HS-27A (cell line): ENCODE data around the gene KRTAP10-10.
"Not testable (repeated sequence)": the region's sequence is repeated elsewhere in the genome, so short reads cannot be mapped to it uniquely, and the experiment has no call there.

Source experiments
- DNase-seq: peaks from one replicate; pipeline ENCODE4 v3.0.0-alpha.2; 2012; ENCODE audit warnings: low read depth, missing footprints

The KRTAP10-10 gene

DNA sequence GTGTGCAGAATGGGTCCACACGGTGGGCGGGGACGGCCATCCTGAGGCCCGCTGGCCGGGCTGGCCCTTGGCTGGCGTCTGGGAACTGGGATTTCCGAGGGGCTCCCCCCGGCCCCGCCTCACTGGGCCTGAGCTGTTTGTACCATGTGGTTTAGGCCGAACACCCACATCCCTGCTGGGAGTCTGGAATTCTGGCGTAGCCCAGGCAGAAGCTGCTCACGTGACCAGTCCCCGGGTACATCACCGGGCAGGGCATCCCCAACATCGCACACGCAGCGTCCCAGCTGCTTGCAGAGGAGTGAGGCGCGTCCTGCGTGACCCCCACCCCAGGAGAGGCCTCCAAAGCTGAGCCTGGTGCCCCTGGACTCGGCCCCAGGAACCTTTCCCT lies 34.7 kb upstream of the KRTAP10-10 start:
- DNase-seq: no peak

DNA sequence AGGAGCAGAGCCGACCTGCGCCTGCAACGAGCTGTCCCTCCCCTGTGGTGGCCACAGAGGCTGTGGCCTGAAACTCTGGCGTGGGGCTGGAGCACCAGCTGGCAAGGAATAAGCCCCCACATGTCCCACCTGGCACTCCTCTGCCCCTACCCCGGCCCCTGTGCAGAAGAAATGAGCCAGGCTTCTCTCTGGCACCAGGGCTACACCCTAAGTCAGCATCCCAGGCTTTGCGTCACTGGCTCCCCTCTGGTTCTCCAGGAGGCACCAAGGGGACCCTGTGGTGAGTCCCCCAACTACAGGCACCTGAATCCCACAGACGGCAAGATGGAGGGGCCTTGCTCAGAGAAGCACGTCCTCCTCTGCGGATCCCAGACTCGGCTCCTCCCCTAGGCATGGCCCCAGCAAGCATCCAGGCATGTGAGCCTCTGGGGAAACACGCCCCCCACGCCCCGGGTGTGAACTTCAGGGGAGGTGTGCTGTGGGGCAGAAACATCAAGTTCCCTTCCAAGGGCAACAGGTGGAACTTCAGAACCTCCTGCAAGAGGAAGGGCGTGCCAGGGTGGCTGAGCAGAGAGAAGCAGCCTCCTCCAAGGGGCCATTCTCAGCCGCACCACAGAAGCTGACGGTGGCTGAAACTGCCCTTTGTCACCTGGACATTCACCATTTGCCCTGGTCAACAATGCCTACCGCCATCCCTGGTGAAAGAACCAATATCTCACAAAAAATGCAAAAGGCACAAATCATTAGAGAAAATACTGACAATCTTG lies 33.9 kb upstream of the KRTAP10-10 start:
- DNase-seq: no peak

DNA sequence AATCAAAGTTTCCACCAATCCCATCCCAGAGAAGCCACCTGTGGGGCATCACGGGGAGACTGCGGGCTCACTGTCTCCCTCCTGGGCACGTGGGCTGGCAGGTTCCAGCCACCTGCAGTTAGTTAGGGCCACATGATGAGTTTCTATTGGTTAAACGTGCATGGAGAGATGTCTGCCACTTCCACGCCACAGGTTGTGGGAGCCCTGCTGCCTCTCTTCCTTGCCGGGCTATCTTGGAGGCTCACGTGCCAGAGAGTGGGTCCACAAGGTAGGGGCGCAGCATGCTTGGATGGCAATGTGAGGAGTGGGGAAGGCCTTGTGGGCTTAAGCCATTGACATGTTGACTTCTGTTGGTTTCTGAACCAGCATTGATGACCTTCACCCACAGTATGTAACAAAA lies 33.2 kb upstream of the KRTAP10-10 start:
- no peak for DNase-seq

DNA sequence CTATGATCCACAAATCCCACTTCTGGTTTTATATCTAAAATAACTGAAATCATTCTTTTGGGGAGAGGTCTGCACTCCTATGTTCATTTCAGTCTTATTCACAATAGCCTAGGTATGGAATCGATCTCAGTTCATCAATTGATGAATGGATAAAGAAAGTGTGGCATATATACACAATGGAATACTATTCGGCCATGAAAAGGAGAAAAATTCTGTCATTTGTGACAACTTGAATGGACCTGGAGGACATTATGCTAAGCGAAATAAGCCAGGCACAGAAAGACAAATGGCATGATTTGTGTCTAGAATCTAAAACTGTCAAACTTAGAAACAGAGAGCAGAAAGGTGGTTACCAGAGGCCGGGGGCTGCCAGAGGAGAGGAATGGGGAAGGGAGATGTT lies 30.7 kb upstream of the KRTAP10-10 start:
- no peak for DNase-seq

DNA sequence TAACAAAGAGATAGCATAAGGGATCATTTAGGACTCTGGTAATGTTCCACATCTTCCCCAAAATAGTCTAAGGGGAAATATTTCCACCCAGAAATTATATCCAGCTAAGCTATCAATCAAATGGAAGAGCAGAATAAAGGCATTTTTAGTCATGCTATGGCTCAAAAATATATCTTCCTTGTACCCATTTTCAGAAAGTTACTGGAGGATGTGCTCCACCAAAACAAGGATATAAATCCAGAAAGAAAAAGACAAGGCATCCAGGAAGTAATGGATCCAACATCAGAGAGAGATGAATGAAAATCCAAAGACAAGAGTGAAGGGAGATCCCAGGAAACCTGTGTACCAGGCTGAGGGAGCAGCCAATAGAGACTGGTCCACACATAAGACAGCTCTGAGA lies 28.0 kb upstream of the KRTAP10-10 start:
- no peak for DNase-seq

DNA sequence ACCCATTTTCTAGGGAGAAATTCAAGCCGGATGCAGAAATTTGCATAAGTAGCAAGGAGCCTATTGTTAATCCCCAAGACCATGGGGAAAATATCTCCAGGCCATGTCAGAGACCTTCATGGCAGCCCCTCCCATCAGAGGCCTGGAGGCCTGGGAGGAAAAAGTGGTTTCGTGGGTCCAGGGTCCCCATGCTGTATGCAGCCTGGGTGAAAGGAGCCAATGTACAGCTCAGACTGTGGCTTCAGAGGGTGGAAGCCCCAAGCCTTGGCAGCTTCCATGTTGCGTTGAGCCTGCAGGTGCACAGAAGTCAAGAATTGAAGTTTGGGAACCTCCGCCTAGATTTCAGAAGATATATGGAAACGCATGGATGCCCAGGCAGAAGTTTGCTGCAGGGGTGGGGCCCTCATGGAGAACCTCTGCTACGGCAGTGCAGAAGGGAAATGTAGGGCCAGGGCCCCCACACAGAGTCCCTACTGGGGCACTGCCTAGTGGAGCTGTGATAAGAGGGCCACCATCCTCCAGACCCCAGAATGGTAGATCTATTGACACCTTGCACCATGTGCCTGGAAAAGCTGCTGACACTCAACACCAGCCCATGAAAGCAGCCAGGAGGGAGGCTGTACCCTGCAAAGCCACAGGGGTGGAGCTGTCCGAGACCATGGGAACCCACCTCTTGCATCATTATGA lies 26.9 kb upstream of the KRTAP10-10 start:
- DNase-seq: not testable (repeated sequence)

DNA sequence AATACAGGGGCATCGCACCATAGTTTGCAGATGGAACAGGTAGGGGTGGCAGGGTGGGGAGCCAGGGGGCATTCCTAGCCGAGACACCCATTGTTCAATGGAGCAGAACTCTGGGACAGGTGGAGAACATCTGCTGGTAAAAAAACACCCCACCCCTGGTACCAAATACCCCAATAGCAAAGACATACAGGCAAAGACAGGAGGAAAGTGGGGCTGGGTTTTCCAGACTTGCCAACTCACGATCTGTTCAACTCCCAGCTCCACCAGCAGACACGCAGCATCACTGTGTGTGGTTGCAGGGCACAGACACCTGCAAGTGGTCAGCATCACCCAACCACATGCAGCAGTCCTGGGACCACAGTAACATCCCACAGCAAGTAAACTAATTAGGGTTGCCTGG lies 25.6 kb upstream of the KRTAP10-10 start:
- DNase-seq: no peak

DNA sequence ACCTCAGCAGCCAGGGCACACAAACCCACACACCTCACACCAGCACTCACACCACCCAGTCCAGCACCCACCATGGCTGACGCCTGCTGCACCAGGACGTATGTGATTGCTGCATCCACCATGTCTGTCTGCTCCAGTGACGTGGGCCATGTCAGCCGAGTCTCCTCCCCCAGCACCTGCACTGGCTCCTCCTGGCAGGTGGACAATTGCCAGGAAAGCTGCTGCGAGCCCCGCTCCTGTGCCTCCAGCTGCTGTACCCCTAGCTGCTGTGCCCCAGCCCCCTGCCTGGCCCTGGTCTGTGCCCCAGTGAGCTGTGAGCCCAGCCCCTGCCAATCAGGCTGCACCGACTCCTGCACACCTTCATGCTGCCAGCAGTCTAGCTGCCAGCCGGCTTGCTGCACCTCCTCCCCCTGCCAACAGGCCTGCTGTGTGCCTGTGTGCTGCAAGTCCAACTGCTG lies 25.1 kb upstream of the KRTAP10-10 start, which contains the start of gene KRTAP10-8:
Gene KRTAP10-8, plus strand, starts transcription at position 51 of the 458 bp plus-strand sequence. Its CDS starts 22 bp downstream, at position 73.
- no peak for DNase-seq

DNA sequence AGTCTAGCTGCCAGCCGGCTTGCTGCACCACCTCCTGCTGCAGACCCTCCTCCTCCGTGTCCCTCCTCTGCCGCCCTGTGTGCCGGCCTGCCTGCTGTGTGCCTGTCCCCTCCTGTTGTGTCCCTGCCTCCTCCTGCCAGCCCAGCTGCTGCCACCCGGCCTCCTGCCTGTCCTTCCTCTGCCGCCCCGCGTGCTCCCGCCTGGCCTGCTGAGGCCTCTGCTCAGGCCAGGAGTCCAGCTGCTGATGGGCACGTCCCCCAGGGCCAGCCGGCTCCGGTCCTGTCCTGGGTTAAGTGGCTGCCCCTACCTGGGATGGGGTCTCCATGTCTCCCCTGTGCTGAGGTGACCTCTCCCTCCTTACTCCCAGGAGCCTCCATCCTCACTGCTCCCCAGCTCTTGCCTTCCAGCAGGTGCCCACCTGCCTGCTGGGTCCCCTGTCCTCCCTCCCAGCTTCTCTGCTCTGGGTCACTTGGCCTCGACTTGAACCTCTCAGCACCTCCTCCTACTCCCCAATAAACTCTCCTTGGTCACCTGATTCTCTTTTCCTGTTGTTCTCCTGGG lies 24.4 kb upstream of the KRTAP10-10 start:
- DNase-seq: no peak

DNA sequence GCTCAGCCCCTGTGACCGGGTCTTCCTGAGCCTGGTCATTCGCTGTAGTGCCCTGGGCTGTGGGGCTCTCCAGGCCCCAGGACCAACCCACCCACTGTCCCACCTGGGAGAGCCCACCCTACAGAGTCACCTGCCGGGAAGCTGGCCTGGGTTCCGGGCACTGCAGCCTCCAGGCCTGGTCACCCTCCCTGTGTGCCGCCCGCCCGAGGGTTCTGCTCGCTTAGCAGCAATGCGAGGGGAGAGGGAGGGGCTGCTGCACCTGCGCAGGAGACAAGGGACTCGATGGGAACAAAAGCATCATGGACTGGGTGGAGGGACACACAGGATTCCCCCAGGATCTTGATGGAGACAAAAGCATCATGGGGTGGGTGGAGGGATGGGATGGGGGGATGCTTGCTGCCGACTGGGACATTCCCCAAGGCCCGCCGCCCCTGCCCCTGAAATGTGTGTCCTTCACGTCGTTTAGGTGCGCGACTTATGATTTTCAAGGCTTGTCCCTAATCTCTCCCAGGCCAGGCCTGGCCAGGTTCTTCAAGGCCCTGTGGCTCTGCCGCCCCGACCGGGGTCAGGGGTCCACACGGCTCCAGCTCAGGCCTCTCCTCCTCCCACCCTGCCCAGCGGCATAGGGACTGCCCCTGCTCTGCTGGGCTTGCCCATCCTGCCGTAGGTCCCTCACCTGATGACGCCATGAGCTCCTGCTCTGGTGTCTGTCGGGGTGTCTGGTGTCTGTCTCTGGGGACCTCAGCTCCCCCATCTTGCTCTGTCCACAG lies 23.6 kb upstream of the KRTAP10-10 start:
- DNase-seq: no peak

DNA sequence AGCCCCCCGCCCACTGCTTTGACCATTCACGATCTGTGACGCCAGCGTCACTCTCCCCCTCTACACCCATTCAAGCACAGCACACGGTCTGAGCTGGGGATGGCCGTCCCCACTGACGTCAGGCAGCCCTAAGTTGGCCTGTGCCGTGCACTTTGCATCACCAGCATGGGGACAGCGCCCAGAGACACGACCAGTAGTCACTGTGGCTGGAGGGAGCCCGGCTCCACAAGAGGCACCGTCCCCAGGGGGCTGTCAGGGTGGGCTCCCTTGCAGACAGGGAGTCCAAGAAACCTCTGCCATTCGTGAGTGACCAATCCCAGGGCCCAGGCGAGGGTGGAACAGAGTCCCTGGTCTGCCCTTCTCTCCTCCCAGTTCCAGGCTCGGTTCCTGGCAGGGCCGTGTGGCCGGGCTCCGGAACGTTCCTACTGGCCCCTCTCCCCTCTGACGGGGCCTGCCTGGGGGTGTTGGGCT lies 23.0 kb upstream of the KRTAP10-10 start:
- DNase-seq: no peak

DNA sequence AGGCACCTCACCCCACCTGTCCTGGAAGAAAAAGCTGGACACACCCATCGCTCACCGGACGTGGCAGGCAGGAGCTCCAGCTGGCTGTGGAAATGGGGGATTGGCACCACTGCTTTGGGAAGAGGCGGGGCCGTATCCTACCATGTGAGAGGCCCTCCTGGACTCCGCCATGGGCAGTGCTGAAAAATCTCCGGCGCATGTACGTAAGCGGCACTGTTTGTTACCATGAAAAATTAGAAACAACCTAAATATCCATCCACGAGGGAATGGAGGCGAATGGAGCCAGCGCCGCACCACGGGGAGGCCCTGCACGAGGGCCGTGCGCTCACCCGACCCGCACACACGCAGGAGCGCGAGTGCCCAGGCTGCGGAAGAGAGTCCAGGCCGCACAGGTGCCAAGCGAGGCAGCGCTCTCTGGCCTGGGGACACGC lies 22.2 kb upstream of the KRTAP10-10 start:
- no peak for DNase-seq

DNA sequence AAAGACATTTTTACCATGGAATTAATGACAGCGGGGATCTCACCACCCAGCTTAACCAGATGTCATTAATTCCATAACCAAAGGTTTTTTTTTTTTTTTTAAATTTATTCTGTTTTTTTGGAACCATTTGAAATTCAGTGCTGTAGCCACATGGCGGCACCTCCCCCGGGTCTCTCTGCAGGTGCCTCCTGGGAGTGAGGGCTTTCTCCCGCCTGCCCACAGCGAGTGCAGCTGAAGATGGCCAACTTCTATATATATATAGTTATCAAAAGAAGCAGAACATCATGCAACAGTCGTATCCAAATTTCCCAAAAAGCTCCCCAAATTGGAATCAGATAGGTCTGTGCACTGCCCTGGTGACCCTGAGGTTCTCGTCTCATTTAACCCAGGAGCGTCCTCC lies 21.7 kb upstream of the KRTAP10-10 start:
- DNase-seq: no peak

DNA sequence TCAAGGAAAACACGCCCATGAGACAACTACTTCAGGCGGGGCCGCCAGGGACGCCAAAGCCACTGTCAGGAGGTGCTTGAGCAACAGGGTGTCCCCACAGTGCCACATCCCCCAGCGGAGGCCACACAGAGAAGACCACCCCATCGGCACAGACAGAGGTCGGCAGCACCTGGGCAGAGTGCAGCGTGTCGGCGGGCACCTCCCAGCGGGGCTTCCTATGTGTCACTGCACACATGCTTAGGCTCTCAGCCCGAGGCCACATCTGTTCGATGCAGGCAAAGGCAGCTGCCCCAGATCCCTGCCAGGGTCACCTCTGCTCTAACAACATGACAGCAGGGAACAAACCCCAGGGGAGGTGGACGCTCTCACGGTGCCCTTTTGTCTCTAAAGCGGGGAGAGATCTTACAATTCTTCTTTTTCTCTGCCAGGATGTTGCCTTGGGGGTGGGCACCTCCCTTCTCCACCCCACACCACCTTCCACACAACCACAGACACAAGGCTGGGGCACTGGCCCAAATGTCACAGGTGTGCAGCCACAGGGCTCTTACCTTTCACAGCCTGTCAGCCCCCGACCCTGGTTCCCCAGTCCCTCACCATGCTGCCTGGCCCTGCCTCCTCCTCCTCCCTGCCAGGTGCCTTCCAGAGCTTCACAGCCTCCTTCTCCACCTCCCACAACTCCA lies 21.1 kb upstream of the KRTAP10-10 start:
- DNase-seq: no peak

DNA sequence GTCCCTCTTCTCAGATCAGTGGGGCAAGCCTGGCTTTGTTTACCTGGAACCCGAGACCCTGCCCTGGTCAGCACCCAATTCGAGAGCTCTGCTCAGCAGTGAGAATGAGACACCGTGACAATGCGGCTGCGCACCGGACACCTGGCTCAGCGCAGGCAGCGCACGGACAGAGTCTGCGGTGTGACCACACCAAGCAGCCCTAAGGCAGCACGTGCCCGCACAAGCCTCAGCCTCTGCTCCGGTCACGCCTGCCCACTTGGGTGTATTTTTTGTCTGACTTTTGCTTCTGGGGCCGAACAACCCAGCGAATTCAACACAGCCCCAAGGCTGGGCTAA lies 20.6 kb upstream of the KRTAP10-10 start:
- no peak for DNase-seq

DNA sequence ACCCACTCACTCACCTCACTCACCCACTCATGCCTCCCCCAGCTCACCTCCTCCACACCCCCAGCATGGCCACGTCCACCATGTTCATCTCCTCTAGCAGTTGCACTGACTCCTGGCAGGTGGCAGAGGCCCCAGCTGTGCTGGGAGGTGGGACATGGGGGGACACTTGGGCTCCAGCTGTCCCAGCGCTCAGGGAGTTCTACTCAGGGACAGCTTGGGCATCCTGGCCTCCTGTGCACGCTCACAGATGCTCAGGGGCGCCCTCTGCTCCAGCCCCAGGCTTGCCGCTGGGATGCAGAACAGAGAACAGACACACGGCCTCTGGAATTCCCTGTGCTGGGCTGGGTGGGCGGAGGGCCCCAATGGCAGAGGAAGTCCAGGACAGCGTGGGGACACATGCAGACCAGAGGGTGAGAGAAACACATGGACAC lies 20.1 kb upstream of the KRTAP10-10 start:
- no peak for DNase-seq

DNA sequence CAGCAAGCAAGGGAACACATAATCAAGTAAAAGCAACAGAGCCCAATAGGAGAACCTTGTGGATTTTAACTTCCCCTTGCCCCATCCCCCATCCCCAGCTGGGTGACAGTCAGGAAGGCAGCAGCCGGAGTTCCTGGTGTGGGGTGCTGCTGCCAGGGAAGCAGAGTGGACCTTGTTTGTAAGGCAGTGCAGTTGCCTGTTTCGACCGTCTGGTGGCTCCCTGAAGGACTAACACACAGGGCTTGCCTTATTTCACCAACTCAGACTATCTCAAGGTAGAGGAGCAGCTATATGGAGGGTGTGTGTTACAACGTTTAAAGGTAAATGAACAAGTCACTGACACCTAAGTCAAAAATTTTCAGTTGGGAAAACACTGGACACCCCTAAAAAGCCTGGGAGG lies 18.7 kb upstream of the KRTAP10-10 start:
- DNase-seq: no peak

DNA sequence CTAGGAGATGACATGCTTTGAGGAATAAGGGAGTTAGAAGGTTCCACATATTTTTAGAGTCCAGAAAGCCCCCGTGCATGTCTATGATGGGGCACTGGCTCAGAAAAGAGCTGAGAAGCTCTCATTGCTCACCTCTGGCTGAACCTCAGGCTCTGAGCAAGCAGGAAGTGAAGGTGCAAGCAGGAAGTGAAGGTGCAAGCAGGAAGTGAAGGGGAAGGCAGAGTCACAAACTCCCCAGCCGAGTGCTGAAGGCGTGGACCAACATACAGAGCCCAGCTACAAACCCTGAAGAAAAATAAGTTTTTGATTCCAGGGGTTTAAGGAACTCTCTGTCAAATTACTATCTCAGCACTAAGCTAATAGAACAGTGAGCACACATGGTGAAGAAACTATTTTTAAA lies 18.2 kb upstream of the KRTAP10-10 start:
- DNase-seq: no peak

DNA sequence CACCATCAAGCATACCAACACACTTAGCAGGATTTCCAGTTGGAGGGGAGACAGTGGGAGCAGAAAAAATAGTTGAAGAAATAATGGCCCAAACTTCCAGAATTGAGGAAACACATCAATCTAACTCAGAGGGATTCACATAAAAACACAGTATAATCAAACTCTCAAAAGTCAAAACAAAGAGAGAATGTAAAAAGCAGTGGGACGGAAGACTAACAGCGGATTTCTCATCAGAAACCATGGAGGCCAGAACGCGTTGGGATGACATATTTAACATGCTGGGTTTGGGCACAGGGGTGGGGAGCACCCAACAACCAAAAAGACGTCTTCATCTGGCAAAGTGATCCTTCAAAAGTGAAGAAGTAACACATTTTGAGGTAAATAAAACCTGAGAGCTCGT lies 17.3 kb upstream of the KRTAP10-10 start:
- no peak for DNase-seq

DNA sequence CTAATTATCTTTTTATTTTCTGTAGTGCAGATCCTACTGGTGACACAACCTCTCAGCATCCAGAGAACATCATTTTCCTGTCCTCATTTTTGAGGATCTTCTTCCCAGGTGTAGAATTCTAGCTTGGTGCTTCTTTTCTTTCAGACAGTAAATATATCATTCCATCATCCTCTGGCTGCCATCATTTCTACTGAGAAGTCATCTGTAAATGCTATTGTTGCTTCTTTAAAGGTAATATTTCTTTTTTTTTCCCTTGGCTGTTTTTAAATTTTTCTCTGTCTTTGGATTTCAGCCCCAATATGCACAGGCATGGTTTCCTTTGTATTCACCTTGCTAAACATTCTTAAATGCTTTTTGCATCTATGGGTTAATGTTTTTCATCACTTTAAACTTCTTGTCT lies 13.6 kb upstream of the KRTAP10-10 start:
- DNase-seq: no peak

DNA sequence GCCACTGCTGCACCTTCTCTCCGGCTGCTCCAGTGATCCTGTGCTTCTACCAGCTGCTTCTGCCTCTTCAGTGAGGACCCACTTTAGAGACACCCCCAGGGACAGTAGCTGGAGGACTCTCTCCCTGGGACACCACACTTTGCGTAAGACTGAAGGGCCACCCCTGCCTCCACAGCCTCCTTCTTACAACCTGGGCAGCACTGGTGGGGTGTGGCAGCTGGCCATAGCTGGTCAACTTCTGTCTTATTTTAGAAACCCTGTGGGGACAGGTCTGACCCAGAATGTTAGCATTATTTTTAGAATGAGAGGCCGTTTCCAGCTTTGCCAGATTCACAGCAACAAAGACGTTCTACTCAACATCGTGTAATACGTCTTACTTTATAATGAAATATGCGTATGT lies 11.4 kb upstream of the KRTAP10-10 start:
- DNase-seq: no peak

DNA sequence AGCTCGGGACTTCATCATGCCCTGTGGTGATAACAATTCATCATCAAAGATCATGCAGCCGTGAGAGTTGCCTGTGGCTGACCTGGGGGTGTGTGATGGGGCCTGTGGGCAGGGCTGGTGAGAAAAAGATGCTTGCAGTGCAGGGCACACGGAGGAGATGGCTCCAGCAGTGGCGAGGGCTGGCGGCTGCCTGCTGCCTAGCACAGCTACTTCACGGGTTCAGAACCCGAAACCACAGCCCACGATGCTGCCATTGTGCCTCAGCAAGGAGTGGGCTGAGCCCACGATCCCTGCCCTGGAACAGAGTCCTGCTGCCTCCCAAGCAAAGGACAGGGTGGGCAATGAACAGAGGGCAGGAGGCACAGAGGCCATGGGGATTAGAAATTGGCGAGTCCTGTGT lies 10.9 kb upstream of the KRTAP10-10 start:
- no peak for DNase-seq
